GM19023 (cell line): Measurements from ENCODE around the gene ANKRD63.
A peak's percentile ranks its signal among the peaks of the same experiment; 100 is the strongest.

Source experiments
- ATAC-seq: cut with Tn5 transposase; IDR thresholded peaks from one replicate; pipeline ENCODE4 v1.9.1; 2021; ENCODE audit warnings: mild to moderate bottlenecking, moderate library complexity; ENCODE audit not compliant: unreplicated experiment

Gene ANKRD63

GRCh38 chr15:40282869-40283614 is at the start of gene ANKRD63:
Gene ANKRD63, minus strand, starts transcription at chr15:40283064. Its CDS starts 478 bp downstream, at chr15:40282586.
- peak; percentile 32 for ATAC-seq

- ATAC-seq: no peak
Observed at GRCh38 chr15:40332113-40332781, 49.4 kb upstream of the ANKRD63 start.

- no peak for ATAC-seq
Observed at GRCh38 chr15:40331637-40332036, 48.8 kb upstream of the ANKRD63 start.

DNA sequence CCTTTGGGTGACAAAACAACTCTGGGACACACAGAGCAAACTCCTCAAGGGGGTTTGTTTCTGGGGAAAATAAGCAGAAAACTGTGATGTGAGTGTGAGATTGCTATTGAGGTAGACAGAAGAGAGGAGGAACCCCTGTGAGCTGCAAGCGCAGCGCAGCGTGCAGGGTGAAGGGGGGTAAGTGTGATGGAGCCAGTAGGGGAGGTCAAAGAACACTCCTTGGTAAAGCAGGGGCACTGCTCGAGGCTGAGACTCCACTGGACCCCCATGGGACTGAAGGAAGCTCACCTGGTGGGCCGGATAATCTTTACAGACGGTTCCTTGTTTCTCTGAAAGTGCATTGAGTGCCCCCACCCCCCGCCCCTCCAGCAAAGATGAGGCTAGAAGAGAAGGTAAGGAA is 48.2 kb upstream of the ANKRD63 start:
- ATAC-seq: no peak

DNA sequence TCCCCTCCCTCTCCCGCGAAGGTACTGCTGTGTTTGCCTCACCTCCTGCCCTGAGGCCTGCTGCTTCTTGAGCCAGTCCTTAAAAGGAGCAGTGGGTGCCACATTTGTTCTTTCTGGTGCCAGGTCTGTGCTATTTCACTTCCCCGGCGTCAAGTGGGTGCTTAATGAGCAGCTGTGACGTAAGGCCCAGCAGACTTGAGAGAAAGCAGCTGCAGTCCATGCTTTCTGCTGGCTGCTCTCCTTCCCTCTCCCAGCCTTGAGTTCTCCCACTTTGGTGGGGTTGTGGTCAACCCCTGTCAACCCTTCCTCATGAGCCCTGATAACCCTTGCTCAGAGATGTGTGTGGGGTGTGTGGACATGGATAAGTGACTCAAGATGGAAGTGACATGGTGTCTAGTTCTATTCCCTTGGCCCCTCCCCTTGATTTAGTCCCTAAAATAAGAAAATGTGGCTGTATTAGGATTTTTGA is 47.5 kb upstream of the ANKRD63 start:
- ATAC-seq: no peak

DNA sequence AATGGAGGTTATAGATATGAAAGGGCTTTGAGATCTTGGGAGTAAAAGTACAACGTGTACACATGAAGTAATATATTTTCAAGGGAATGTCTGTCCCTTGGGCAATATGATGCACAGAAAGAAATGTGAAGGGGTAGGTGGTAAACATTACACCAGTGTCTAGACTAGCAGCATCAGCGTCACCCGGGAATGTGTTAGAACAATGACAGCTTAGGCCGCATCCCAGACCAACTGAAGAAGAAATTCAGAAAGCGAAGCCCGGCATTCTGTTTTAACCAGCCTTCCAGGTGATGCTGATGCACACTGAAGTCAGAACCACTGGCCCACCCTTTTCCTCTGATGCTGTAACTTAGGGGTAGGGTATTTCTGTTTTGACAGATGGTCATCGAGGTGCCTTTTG is 46.9 kb upstream of the ANKRD63 start:
- ATAC-seq: no peak

GRCh38 chr15:40328751-40329150 is 45.9 kb upstream of the ANKRD63 start:
- ATAC-seq: no peak

GRCh38 chr15:40328176-40328575 is 45.3 kb upstream of the ANKRD63 start:
- no peak for ATAC-seq

GRCh38 chr15:40327457-40327856 is 44.6 kb upstream of the ANKRD63 start:
- no peak for ATAC-seq

DNA sequence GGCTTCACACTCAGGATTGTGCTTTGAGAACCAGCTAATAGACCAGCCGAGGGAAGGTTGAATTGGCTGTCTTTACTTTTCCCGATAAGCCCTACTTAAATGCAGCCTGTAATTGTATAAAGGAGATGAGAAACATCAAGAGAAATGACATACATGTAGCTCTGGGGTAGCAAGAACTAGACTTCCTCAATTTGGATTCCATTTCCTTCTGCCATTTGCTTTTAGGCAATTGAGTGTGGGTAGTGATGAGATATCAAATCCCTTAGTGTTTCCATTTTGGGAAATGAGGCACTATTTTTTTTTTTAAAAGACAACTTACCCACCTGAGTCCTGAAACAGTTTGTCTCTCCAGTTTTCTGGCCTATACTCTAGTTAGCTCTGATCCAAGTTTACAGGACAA is 42.8 kb upstream of the ANKRD63 start:
- ATAC-seq: no peak

- ATAC-seq: no peak
Observed at GRCh38 chr15:40325188-40325587, 42.3 kb upstream of the ANKRD63 start.

- peak; percentile 11 for ATAC-seq
Observed at GRCh38 chr15:40323953-40324937, 41.4 kb upstream of the ANKRD63 start.

DNA sequence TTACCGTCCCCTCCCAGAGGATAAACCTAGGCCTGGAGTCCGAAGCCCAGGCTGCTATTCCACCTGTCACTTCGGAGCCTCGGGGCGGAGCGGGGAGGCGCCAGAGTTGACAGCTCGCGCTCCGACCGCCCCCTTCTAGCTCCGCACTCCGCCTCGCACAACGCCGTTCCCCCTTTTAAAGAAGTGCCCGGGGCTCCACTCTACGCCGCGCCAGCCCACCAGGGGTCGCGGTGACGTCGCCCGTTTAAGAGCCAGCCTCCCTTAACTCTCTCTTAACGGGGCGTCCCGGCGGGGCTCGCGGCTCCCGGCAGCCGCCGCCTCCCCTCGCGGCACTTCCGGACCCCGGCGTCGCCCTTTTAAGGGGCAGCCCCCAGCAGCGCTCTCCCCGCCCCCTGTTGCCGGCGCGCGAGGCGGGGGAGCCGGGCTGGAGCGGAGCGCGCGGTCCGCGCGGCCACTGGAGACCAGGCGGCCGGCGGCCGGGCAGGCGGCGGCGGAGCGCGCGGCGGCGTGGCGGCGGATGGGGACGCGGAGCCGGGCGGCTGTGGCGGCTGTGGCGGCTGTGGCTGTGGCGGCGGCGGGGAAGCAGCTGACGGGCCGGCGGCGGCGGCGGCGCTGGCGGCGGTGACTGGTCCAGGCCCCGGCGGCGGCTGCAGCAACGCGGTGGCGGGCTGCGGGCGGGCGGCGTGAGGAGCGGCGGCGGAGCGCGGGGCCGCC is 40.5 kb upstream of the ANKRD63 start, which contains the start of gene INAFM2:
Gene INAFM2 (plus strand): TSS at position 454 of the 714 bp plus-strand sequence. CDS start 364 bp downstream, outside the sequence.
- ATAC-seq: peak; percentile 85

GRCh38 chr15:40322531-40323238 is 39.8 kb upstream of the ANKRD63 start:
- no peak for ATAC-seq

GRCh38 chr15:40320931-40321371 is 38.1 kb upstream of the ANKRD63 start:
- ATAC-seq: no peak

GRCh38 chr15:40320409-40320808 is 37.5 kb upstream of the ANKRD63 start:
- ATAC-seq: no peak

DNA sequence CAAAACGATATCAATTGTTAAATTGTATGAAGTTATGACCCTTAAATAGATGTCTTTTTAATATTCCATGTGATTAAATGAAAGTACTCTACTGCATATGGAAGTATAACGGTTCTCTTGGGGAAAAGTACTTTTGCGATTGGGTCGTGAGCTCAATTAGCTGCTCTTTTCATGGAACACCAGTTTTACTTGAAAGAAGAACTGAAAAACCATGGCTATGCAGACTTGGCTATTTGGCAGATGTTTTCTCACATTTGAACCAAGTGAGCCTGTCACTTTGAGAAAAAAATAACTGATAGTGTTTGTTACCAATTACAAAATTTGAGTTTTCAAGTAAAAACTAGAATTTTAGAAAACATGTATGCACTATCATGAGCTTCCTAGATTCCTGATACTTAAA is 34.7 kb upstream of the ANKRD63 start:
- ATAC-seq: no peak

DNA sequence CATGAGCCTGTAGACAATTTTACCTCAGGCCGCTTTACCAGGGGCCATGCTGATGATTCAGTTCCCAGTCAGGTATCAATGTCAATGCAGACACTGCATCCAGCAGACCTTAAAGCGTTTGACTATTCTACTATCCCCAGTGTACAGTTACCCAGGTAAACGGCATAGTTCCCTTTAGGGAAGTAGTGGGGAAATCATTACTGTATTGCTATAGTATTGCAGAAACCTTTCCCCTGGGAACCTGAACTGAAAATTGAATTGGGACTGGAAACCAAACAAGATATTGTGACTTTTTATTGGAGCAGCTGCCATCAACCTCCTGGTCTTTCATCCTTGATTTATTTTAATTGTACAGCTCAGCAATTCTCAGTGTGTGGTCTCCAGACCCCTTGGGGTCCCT is 34.1 kb upstream of the ANKRD63 start:
- ATAC-seq: no peak

GRCh38 chr15:40314723-40315276 is 31.9 kb upstream of the ANKRD63 start:
- no peak for ATAC-seq
